Erythroblast (primary cell): ENCODE measurements around the gene MCM6.

Experiments
- DNase-seq, 2 experiments: peaks; one replicate each; lab custom pipeline; 2025; lab: John Stamatoyannopoulos, UW
- GATA1 ChIP-seq: IDR thresholded peaks from 2 replicates; pipeline ENCODE4 v1.6.1; 2011; ENCODE audit warnings: low read depth, mild to moderate bottlenecking, control low read depth, low read length, moderate library complexity
- POLR2A ChIP-seq: IDR thresholded peaks from 2 replicates; pipeline ENCODE4 v1.6.1; 2011; ENCODE audit warnings: mild to moderate bottlenecking, low read length

MCM6 gene

GRCh38 chr2:135844301-135844895, 31.8 kb downstream of the MCM6 start:
- no peak for DNase-seq
- TF ChIP-seq POLR2A: no peak
- no peak for TF ChIP-seq GATA1

- DNase-seq: no peak
Observed at GRCh38 chr2:135843671-135844070, 32.6 kb downstream of the MCM6 start.

GRCh38 chr2:135840601-135841000, 35.6 kb downstream of the MCM6 start:
- DNase-seq: no peak

More at GRCh38 chr2:135843671-135844070, 32.6 kb downstream of the MCM6 start:
- no peak for TF ChIP-seq GATA1

GRCh38 chr2:135839713-135840112, 36.5 kb downstream of the MCM6 start:
- no peak for TF ChIP-seq POLR2A
- no peak for TF ChIP-seq GATA1
- DNase-seq: no peak

More at GRCh38 chr2:135840601-135841000, 35.6 kb downstream of the MCM6 start:
- TF ChIP-seq POLR2A (no peak), GATA1 (no peak)

- DNase-seq: no peak
Observed at GRCh38 chr2:135838502-135838901, 37.7 kb downstream of the MCM6 start.

GRCh38 chr2:135836596-135837270, 39.5 kb downstream of the MCM6 start, which contains the start of gene LCT:
Gene LCT (minus strand): TSS chr2:135837184. CDS start chr2:135837169, 15 bp downstream.
- DNase-seq: no peak
- no peak for TF ChIP-seq GATA1
- TF ChIP-seq POLR2A: no peak

More at GRCh38 chr2:135838502-135838901, 37.7 kb downstream of the MCM6 start:
- TF ChIP-seq POLR2A (no peak), GATA1 (no peak)

- TF ChIP-seq POLR2A (no peak), GATA1 (no peak)
- no peak for DNase-seq
Observed at GRCh38 chr2:135832891-135833290, 43.4 kb downstream of the MCM6 start.

GRCh38 chr2:135831180-135831812, 44.9 kb downstream of the MCM6 start:
- no peak for DNase-seq
- TF ChIP-seq GATA1 (no peak), POLR2A (no peak)

- TF ChIP-seq GATA1 (no peak), POLR2A (no peak)
- DNase-seq: no peak
Observed at GRCh38 chr2:135829378-135830135, 46.7 kb downstream of the MCM6 start.

GRCh38 chr2:135826544-135826943, 49.7 kb downstream of the MCM6 start:
- TF ChIP-seq POLR2A (no peak), GATA1 (no peak)
- no peak for DNase-seq

GRCh38 chr2:135825550-135826176, 50.6 kb downstream of the MCM6 start:
- no peak for TF ChIP-seq POLR2A
- no peak for TF ChIP-seq GATA1
- no peak for DNase-seq

GRCh38 chr2:135825131-135825530, 51.1 kb downstream of the MCM6 start:
- DNase-seq: no peak
- no peak for TF ChIP-seq POLR2A
- TF ChIP-seq GATA1: no peak

GRCh38 chr2:135822855-135823254, 53.4 kb downstream of the MCM6 start:
- TF ChIP-seq GATA1 (no peak), POLR2A (no peak)
- no peak for DNase-seq

- no peak for DNase-seq
- TF ChIP-seq GATA1 (no peak), POLR2A (no peak)
Observed at GRCh38 chr2:135821190-135821589, 55.1 kb downstream of the MCM6 start.
